Measurements from ENCODE around the gene SZT2.
"Not testable (repeated sequence)": the region's sequence is repeated elsewhere in the genome, so short reads cannot be mapped to it uniquely, and the experiment has no call there.

The SZT2 gene

DNA sequence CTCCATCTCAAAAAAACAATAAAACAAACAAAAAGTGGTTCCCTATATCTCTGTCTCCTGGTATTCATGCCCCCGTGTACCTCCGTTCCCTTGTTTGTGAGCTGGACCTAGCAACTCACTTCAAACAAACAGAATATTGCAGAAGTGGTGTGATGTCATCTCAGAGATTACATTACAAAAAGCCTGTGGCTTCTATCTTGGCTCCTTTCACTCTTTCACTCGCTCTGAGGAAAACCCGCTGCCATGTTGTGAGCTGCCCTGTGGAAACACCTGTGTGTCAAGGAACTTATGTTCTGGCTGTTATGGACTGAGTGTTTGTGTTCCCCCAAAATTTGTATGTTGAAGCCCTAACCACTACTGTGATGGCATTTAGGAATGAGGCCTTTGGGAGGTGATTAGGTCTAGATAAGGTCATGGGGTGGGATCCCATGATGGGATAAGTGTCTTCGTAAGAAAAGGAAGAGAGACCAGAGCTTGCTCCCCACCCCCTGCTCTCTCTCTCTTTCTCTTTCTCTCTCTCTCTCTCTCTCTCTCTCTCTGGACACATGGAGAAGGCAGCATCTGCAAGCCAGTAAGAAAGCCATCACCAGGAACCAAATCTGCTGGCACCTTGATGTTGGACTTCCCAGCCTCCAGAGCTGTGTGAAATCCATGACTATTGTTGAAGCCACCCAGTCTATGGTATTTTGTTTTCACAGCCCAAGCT is 71.4 kb downstream of the SZT2 start:
- no peak for DNase-seq

DNA sequence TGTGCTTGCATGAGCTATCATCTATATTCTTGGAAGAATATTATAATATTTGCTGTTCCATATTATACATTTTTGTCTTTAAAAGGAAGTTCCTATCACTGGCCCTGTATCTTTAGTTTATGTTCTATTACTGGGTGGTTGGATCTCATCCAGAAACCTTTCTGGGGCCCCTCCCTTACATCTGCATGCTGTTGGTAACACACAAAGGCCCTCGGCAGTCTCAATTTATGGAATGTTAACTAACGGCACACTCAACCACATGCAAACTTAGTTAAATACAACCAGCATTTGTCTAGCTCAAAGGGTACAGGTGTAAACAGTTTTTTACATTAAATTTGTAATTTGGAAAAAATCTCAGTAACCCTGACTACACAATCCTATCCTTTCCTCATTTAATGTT is 73.8 kb downstream of the SZT2 start:
- no peak for DNase-seq

DNA sequence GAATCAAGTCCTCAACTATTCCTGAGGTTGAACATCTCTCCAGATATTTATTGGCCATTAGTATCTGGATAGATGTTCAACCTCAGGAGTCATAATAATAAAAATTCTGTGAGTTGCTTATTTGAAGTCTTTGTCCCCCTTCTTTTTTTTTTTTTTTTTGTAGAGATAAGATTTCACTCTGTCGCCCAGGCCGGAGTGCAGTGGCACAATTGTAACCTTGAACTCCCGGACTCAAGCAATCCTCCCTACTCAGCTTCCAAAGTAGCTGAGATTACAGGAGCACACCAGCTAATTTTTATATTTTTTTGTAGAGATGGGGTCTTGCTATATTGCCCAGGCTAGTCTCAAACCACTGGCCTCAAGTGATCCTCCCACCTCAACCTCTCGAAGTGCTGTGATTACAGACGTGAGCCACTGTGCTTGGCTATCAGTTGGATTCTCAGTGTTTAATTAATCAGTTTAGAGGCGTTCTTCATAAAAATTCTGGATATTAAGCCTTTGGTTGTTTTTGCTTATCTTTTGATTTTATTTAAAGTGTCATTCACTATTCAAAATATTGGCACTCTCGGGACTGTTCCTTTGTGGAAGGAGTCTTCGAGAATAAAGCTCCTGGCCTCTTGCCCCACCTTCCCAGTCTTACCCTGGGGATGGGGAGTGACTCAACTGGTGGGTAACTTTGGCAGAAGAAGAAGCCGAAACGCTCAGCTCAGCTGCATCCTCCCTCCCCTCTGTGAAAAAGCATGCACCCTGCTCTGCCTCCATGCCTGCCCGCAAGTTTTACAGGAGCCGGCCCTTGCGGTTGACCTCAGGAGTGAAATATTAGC is 75.2 kb downstream of the SZT2 start:
- DNase-seq = no peak

DNA sequence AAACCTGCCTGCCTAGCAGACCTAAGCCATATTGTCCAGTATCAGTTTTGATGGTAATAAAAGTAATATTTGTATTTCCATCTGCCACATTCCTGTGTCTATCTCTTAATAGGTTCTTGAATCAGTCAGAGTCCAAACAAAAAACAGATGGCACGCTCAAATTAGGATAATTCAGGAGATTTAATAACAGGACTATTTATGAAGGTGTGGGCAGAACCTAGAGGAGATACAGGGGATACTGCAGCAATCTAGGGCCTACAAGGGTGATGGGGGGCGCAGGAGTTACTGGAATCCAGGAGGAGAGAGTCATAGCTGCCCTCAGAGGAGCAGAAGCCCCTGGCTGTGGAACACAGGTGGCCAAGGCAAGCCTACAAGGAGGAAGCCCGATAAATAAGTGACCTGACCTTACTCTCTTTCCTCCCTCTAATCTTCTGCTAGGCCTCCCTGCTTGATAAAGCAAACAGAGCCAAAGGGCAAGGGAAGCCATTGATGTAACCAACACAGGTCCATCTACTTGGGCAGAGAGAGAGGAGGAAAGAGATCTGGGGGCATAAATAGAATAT is 75.9 kb downstream of the SZT2 start:
- no peak for DNase-seq

DNA sequence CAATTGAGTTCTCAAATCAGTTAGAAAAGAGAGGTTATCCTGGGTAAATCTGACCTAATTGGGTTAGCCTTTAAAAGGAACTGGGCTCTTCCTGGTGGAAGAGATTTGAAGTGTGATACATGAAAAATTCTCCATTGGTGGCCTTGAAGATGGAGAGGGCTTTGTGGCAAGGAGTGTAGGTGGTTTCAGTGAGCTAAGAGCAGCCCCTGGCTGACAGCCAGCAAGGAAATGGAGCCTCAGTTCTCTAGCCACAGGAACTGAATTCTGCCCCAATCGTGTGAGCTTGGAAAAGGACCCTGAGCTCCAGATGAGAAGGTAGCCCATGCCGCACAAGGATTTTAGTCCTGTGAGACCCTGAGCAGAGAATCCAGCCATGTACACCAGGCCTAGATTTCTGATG is 76.7 kb downstream of the SZT2 start:
- no peak for DNase-seq

DNA sequence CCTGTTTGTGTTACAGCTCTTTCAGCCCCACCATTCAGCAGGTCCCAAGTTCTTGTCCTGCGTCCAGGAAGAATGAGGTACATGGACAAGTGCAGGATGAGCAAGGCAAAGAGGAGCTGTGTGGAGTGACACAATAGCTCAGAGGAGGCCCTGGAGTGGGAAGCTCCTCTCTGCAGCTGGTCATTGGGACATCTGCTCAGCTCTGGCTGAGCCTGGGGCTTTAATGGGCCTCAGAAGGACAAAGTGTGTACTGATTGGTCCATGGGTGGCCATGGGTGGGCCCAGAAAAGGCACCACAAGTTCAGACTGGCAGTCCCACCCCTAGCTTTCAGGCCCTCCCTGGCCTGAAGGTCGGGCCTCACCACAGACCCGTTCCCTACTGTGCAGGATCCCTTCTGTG is 78.7 kb downstream of the SZT2 start:
- DNase-seq = no peak

DNA sequence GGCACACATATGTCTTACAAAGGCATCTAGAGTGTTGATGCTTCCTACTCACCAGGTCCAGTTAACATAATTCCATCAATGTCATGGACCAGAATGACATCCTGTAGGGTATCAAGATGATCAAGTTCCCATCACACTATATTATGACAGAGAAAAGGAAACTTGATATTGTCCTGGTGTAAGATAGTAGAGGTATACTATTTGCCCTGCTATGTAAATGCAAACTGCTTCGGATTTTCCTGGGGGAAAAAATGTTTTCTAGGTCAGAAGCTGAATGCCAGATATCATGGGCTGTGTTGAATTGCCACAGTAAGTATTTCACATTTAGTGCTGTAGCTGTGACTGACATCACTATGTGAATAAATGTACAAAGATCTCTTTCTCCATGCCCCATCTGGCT is 80.2 kb downstream of the SZT2 start:
- no peak for DNase-seq

DNA sequence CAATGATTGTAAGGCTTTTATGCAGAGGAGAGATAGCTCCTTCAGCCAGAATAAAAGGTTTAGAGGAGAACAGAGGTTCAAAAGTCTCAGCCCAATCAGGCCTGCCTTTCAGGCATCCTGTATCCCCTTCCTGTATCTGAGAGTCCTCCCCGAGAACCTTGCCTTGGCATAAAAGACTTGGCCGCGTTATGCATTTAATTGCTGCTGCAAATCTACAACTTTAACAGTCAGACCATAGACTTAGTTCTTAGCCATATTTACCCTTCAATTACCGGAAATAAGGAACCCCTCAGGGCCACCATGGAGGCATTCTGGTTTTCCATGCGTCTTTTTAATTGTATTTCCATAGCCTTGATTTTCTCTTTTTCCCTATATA is 82.4 kb downstream of the SZT2 start:
- no peak for DNase-seq

DNA sequence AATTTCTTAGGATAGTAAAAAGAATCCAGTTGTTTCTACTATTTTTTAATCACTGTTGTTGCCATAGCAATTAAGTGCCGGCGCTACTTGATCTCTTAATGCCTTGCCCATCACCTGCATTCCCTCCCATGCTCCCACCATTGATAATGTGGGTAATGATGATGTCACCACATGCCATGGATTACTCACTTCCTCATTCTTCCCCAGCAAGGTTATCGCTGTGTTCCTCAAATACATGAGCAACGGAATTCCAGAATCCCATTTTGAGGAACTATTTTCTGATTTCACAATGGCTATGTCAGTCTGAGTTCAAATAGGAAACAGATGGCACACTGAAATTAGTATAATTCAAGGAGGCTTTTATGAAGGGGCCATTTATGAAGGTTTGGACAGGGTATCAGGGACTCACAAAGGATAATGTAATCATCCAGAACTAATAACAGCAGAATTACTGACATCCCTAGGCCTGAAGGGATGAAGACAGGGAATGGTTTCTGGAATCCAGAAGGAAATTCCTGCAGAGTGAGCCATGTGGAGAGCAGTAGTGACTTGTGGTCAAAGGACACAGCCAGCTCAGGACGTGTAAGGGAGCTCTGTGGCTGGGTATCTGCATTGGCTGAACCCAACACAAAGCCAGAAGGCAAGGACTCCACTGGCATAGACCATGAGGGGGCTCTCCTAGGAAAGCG is 82.9 kb downstream of the SZT2 start:
- DNase-seq = not testable (repeated sequence)

DNA sequence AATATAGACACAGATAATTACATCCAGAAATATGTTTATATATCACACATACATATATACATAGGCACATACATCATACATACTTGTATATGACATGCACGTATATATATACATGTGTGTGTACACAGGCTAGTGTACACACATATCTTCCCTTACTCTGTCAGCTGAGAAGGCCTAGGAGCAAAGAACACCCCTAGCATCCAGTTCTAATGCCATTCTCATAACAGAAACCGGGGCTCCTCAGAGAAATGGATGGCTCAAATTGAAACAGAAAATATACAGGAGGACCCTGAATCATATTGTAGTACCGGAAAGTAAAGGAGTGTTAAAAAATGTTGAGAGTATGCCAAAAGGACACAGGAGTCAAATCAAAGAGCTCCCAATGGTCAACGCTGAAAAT is 83.8 kb downstream of the SZT2 start:
- DNase-seq = no peak

DNA sequence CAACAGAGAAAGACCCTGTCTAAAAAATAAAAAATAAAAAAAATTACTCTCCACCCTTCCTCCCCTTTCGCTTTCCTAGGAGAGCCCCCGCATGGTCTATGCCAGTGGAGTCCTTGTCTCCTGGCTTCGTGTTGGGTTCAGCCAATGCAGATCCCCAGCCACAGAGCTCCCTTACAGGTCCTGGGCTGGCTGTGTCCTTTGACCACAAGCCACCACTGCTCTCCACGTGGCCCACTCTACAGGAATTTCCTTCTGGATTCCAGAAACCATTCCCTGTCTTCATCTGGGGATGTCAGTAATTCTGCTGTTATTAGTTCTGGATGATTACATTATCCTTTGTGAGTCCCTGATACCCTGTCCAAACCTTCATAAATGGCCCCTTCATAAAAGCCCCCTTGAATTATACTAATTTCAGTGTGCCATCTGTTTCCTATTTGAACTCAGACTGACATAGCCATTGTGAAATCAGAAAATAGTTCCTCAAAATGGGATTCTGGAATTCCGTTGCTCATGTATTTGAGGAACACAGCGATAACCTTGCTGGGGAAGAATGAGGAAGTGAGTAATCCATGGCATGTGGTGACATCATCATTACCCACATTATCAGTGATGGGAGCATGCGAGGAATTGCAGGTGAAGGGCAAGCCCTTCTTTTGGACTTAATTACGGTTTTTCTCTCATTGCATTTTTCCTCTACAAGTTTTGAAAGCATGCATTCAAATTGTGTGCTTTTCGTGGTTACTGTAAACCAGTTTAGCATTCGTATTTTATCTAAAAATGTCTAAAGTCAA is 86.1 kb downstream of the SZT2 start:
- DNase-seq = not testable (repeated sequence)

DNA sequence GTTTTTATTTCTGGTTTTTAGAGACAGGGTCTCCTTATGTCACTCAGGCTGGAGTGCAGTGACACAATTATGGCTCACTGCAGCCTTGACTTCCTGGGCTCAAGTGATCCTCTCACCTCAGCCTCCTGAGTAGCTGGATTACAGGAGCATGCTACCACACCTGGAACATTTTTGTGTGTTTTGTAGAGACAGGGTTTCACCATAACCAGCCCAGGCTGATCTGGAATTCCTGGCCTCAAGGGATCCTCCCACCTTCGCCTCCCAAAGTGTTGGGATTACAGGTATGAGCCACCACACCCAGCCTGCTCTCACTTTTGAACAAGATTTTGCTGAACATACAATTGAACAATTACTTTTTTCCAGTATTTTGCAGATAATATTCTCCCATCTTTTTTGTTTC is 88.0 kb downstream of the SZT2 start:
- DNase-seq = no peak

DNA sequence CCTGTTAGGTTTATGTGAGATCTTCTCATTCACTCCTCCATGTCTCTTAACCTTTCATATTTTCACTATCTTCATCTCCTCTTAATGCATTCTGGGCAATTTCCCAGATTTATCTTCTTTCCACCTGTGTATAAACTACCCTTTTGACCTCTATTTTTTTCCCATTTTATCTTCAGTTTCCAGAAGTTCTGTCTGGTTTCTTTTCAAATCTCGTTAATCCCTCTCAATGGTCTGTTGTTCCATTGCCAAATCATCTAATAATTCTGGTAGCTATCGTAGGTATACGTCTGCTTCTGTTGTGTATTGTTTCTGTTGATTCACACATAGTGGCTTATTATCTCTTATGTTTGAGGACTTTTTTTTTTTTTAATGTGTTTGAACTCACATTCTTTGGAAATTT is 89.7 kb downstream of the SZT2 start:
- DNase-seq = no peak

DNA sequence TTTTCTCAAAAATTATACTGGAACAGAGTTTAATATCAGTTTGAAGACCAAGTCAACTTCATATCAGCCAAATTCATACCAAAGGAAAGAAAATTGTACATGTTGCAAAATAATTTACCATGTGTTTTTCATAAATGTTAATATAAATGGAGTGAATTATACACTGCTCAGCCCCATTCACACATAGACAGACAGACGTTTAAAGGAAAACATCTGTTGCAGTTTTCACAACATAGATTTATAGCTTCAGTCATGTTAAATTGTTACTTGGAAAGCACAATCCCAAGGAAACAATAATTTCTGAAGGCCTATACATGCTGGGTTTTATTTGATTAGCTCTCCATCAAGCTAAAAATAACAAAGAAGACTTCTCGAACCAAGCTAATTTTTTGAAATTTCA is 91.8 kb downstream of the SZT2 start:
- DNase-seq = no peak

DNA sequence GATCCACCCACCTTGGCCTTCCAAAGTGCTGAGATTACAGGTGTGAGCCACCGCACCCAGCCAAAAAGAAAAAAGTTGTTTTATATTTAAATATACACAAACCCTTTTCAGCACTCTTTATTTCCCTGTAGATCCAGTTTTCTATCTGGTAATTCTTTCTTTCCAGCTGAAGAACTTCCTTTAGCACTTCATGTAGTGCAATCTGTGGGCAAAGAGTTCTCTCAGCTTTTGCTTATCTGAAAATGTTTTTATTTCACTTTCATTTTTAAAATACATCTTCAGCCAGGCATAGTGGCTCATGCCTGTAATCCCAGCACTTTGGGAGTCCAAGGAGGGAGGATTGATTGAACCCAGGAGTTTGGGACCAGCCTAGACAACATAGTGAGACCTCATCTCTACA is 92.5 kb downstream of the SZT2 start:
- no peak for DNase-seq

DNA sequence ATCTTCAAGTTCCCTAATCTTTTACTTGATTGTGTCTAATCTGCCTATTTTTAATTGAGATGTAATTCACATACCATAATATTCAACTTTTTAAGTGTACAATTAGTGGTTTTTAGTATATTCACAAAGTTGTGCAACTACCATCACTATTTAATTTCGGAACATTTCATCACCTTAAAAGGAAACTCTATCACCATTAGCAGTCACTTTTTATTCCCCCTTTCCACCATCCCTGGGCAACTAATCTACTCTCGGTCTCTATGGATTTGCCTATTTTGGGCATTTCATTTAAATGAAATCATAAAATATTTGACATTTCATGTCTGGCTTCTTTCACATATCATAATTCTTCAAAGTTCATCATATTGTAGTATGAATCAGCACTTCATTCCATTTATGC is 94.7 kb downstream of the SZT2 start:
- DNase-seq = no peak

DNA sequence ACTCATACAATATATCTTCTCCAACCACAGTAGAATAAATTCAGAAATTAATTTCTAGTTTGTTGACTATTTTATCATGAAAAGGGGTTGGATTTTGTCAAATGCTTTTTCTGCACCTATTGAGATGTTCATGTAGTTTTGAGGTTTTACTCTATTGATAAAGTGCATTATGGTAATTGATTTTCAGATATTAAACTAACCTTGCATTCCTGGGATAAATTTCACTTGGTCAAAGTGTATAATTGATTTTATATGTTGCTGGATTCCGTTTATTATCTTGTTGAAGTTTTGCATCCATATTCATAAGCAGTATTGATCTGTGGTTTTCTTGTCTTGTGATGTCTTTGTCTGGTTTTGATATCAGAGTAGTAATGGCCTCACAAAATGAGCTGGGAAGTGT is 98.5 kb downstream of the SZT2 start:
- DNase-seq = no peak

DNA sequence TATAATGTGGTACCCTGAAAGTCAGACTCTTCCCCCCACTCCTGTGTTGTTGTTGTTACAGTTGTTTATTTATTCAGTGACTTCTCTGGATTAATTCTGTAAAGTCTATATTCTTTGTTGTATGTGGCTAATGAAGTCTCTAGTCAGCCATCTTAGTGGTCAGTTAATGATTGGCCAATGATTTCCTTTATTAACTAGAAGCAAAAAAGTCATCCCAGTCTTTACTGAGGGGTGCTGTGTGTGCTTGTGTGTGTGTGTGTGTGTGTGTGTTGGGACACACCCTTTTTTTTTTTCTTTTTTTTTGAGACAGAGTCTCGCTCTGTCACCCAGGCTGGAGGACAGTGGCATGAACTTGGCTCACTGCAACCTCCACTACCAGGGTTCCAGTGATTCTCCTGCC is 101.4 kb downstream of the SZT2 start:
- DNase-seq = no peak

DNA sequence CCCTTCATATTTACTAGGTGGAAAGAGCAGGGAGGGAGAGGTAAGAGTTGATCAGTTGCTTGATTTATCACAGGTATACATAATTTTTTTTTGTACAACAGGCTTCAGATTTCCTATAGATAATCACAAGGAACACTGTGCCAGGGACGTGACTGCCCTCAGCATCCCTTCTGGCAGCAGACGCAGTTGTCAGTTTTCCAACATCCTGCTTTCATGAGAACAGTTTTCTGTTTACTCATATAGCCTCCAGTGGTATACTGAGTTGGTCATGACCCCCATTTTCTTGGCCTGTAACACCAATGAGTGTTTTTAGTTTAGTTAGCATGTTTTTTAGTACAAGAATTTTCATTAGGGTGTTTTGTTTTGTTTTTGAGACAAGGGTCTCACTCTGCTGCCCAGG is 103.1 kb downstream of the SZT2 start:
- DNase-seq = no peak

DNA sequence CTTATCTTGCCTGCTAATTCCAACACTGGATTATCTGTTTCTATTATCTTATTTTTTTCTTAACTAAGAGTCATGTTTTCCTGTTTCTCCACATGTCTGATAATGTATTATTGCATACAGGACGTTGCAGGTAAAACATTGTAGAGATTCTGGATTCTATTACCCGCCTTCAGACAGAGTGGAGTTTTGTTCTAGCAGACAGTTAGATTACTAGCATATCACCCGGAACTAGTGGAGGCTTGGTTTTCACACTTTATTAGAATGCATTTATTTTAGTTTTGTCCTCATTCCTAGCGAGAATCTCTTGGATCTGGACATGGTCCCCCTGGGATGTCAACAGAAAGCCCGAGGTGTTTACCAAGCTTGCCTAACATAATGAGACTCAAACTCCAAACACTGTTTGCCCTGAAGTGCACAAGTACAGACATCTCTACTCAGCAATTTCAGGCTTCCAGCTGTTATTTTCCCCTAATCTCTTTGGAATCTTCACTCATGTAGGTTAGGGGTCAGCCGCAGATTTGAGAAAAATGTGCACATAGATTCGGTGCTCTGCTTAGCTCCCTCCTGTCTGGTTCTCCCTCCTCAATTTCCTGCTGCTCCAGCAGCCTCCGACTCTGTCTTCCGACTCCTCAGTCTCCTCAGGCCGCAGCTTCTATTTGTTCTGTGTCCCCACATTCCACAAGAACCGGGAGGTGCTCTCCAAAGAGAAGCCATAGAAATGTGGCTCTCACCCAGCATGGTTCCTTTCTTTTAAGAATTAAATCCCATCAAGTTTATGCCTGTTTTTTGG is 104.2 kb downstream of the SZT2 start:
- DNase-seq = no peak

DNA sequence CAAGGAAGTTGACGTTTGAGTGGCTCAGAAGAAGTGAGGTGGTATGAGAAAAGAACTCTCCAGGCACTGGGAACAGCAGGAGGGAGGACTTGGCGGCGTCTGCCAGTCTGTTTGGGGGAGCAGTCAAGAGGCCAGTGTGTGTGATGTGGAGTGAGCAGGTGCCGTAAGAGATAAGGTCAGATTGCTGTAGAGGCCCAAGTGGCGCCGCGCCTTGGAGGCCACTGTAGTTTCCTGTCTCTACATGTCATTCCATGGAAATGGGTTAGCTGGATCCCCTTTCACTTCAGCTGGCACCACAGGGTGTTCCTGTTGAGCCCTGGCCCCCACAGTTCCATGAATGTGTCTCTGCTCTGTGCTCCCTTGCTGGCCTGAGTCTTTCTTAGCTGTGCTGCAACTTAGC is 105.5 kb downstream of the SZT2 start:
- DNase-seq = no peak

DNA sequence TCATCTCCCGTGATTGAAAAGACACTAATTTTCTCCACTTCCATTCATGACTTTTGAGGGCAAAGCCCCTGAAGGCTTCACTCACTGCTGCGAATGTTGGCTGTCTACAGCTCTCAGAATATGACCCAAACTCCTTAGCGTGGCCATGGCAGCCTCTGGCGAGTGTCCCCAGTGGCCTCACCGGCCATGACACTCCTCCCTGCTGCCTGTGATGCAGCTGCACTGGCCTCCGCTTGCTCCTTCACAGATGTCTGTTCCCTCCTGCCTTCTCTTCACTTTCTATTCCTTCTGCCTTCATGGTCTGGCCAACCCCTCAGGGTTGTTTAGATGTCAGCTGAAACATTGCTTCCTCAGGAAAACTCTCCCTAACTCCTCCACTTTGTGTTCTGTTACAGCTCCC is 110.2 kb downstream of the SZT2 start:
- no peak for DNase-seq
